KMS-11 (cell line): Measurements from ENCODE around the gene NKAIN2.

Experiments used
- H2AFZ ChIP-seq: fragments of 200-600 bp; sonication (generic); 2 replicates; pipeline ENCODE4 v1.6.1; 2016; ENCODE audit warnings: antibody characterized with exemption, mixed run types, low read depth
- H3K27ac ChIP-seq: fragments of 200-600 bp; sonication (generic); 2 replicates; pipeline ENCODE4 v1.6.1; 2016; ENCODE audit warnings: mild to moderate bottlenecking, mixed run types
- H3K27me3 ChIP-seq: fragments of 200-600 bp; sonication (generic); 2 replicates; pipeline ENCODE4 v1.6.1; 2017; ENCODE audit warnings: mild to moderate bottlenecking, low read depth, mixed run types, moderate library complexity; ENCODE audit not compliant: insufficient read depth
- H3K36me3 ChIP-seq: fragments of 200-600 bp; sonication (generic); 2 replicates; pipeline ENCODE4 v1.6.1; 2017; ENCODE audit warnings: mild to moderate bottlenecking, mixed run types; ENCODE audit not compliant: insufficient read depth
- H3K4me1 ChIP-seq: fragments of 200-600 bp; sonication (generic); 2 replicates; pipeline ENCODE4 v1.6.1; 2016; ENCODE audit warnings: mild to moderate bottlenecking, low read depth, mixed run types; ENCODE audit not compliant: poor library complexity, severe bottlenecking
- H3K4me2 ChIP-seq: fragments of 200-600 bp; sonication (generic); 2 replicates; pipeline ENCODE4 v1.7.0; 2016; ENCODE audit warnings: mild to moderate bottlenecking, mixed run types
- H3K4me3 ChIP-seq: fragments of 200-600 bp; sonication (generic); IDR thresholded peaks from 2 replicates; pipeline ENCODE4 v1.6.1; 2017; ENCODE audit warnings: low read depth, low read length, mixed read lengths; ENCODE audit not compliant: insufficient read depth
- H3K79me2 ChIP-seq: fragments of 200-600 bp; sonication (generic); 2 replicates; pipeline ENCODE4 v1.6.1; 2016; ENCODE audit warnings: low read depth, mixed run types; ENCODE audit not compliant: insufficient read depth
- H3K9ac ChIP-seq: fragments of 200-600 bp; sonication (generic); 2 replicates; pipeline ENCODE4 v1.6.1; 2016; ENCODE audit warnings: mild to moderate bottlenecking, mixed run types
- H4K20me1 ChIP-seq: fragments of 200-600 bp; sonication (generic); 2 replicates; pipeline ENCODE4 v1.6.1; 2016; ENCODE audit warnings: mild to moderate bottlenecking, mixed run types; ENCODE audit not compliant: insufficient read depth
- CTCF ChIP-seq: fragments of 200-600 bp; sonication (generic); conservative IDR thresholded peaks from 2 replicates; pipeline ENCODE4 v1.6.1; 2017; ENCODE audit warnings: low read depth, mild to moderate bottlenecking, antibody characterized with exemption, low read length, moderate library complexity, mixed read lengths

The NKAIN2 gene

GRCh38 chr6:124857746-124858145 is 1054.1 kb downstream of the NKAIN2 start:
- Histone ChIP-seq H4K20me1 (no peaks in the 10 kb centered on the region), H3K9ac (no peak overlapping the region), H3K79me2 (no peaks in the 10 kb centered on the region), H2AFZ (no peak overlapping the region), H3K4me3 (no peak overlapping the region), H3K27me3 (no peaks in the 10 kb centered on the region), H3K4me1 (no peaks in the 10 kb centered on the region), H3K36me3 (no peaks in the 10 kb centered on the region), H3K27ac (no peak overlapping the region), H3K4me2 (no peak overlapping the region)
- TF ChIP-seq CTCF = no peak

GRCh38 chr6:124858564-124858963 is 1054.9 kb downstream of the NKAIN2 start:
- H3K4me1 ChIP-seq = no peaks in the 10 kb centered on the region
- no peak overlapping the region for H3K4me2 ChIP-seq
- H3K9ac ChIP-seq = no peak overlapping the region
- TF ChIP-seq CTCF = no peak
- no peaks in the 10 kb centered on the region for H3K36me3 ChIP-seq
- H3K27me3 ChIP-seq = no peaks in the 10 kb centered on the region
- no peak overlapping the region for H3K27ac ChIP-seq
- H3K4me3 ChIP-seq = no peak overlapping the region
- H4K20me1 ChIP-seq = no peaks in the 10 kb centered on the region
- H3K79me2 ChIP-seq = no peaks in the 10 kb centered on the region
- no peak overlapping the region for H2AFZ ChIP-seq

GRCh38 chr6:124859366-124859765 is 1055.7 kb downstream of the NKAIN2 start:
- H3K9ac ChIP-seq = no peak overlapping the region
- H3K4me3 ChIP-seq = no peak overlapping the region
- H3K4me1 ChIP-seq = no peaks in the 10 kb centered on the region
- H3K4me2 ChIP-seq = no peak overlapping the region
- H4K20me1 ChIP-seq = no peaks in the 10 kb centered on the region
- no peak overlapping the region for H3K27ac ChIP-seq
- H2AFZ ChIP-seq = no peak overlapping the region
- no peaks in the 10 kb centered on the region for H3K27me3 ChIP-seq
- H3K79me2 ChIP-seq = no peaks in the 10 kb centered on the region
- no peak for TF ChIP-seq CTCF
- no peaks in the 10 kb centered on the region for H3K36me3 ChIP-seq

GRCh38 chr6:124866040-124866439 is 1062.4 kb downstream of the NKAIN2 start:
- TF ChIP-seq CTCF = no peak
- no peak overlapping the region for H2AFZ ChIP-seq
- H3K27me3 ChIP-seq = no peaks in the 10 kb centered on the region
- no peak overlapping the region for H3K4me3 ChIP-seq
- no peak overlapping the region for H3K4me2 ChIP-seq
- H3K36me3 ChIP-seq = no peaks in the 10 kb centered on the region
- no peak overlapping the region for H3K9ac ChIP-seq
- H3K79me2 ChIP-seq = no peaks in the 10 kb centered on the region
- no peak overlapping the region for H3K27ac ChIP-seq
- no peaks in the 10 kb centered on the region for H4K20me1 ChIP-seq
- no peaks in the 10 kb centered on the region for H3K4me1 ChIP-seq

- Histone ChIP-seq H4K20me1 (no peaks in the 10 kb centered on the region), H3K4me3 (no peak overlapping the region), H3K27me3 (no peaks in the 10 kb centered on the region), H2AFZ (no peak overlapping the region), H3K9ac (no peak overlapping the region), H3K79me2 (no peaks in the 10 kb centered on the region), H3K36me3 (no peaks in the 10 kb centered on the region), H3K4me2 (no peak overlapping the region), H3K27ac (no peak overlapping the region), H3K4me1 (no peaks in the 10 kb centered on the region)
- TF ChIP-seq CTCF = no peak
Measured at GRCh38 chr6:124867121-124867520, 1063.5 kb downstream of the NKAIN2 start.
